Adrenal gland (tissue), 12 donors: ENCODE data around the gene PPP1CC. TPM values are rescaled to one million over a fixed set of nuclear protein-coding genes. Genes with fewer than 3 reads are reported as not detected.
A peak's percentile ranks its signal among the peaks of the same experiment; 100 is the strongest.

Source experiments
- DNase-seq, 7 donors: peaks; one replicate each; pipeline ENCODE4 v3.0.0-alpha.2; 2019 to 2020
- H3K27ac ChIP-seq, 5 donors: fragments of 200-600 bp; sonication (generic) in 4 of 5; 1 replicate in 3 of 5; 2 replicates in 2 of 5; pipeline versions ENCODE4 v1.5.1 to v1.8.0; 2016 to 2020; ENCODE audit warnings: mild to moderate bottlenecking in 1 of 5
- H3K27me3 ChIP-seq: fragments of 200-600 bp; 2 replicates; pipeline ENCODE4 v1.8.0; 2021
- H3K36me3 ChIP-seq, 2 donors: fragments of 200-600 bp; replicated peaks in 1 of 2; 1 replicate in 1 of 2; 2 replicates in 1 of 2; pipeline versions ENCODE4 v1.5.1 to v1.8.0; 2018 to 2022
- H3K4me1 ChIP-seq, 2 donors: fragments of 200-600 bp; replicated peaks in 1 of 2; 1 replicate in 1 of 2; 2 replicates in 1 of 2; pipeline versions ENCODE4 v1.5.1 to v1.8.0; 2018 to 2021
- H3K4me3 ChIP-seq, 4 donors: fragments of 200-600 bp; sonication (generic) in 3 of 4; one replicate each; pipeline ENCODE4 v1.5.1; 2016 to 2018
- H3K9me3 ChIP-seq, 3 donors: fragments of 200-600 bp; sonication (generic) in 1 of 3; replicated peaks in 1 of 3; 1 replicate in 2 of 3; 2 replicates in 1 of 3; pipeline versions ENCODE4 v1.5.1 to v1.8.0; 2016 to 2021
- POLR2A ChIP-seq, 2 donors: fragments of 450-650 bp; IDR thresholded peaks; one replicate each; pipeline ENCODE4 v1.6.1; 2017; ENCODE audit warnings: antibody characterized with exemption in 2 of 2, mild to moderate bottlenecking in 2 of 2, moderate library complexity in 1 of 2
- WGBS, 4 donors: extraction: QIAGEN DNeasy Blood & Tissue Kit in 2 of 4; methylation state at CpG; one replicate each; pipeline versions ENCODE4 v1.1.5 to v1.1.7; 2013 to 2017; 5-methylcytosine and 5-hydroxymethylcytosine counted together
- intact Hi-C, 2 donors: fragments of 100-400 bp; cut with DNase I; formaldehyde crosslinking; loops; one replicate each; pipeline versions ENCODE4 v1.14.1 to v1.15.0; 2022 to 2023
- polyA plus RNA-seq, 3 donors: library from polyadenylated mRNA; stranded (reverse); fragments of 200-250 nt in 2 of 3; fragments of 350-450 nt in 1 of 3; fragmentation: Illumina TruSeq in 1 of 3; extraction: RNeasy Lipid Tissue Mini Kit (QIAGEN cat#74804) in 1 of 3; gene quantifications; one replicate each; pipeline ENCODE4 v1.2.3, GENCODE V29; 2013 to 2014
- total RNA-seq, 9 donors: library from RNA; depleted of rRNA in 4 of 9; stranded (reverse); fragments of >200 nt in 4 of 9; fragments of 120-200 nt in 1 of 9; fragmentation: NEBNext Ultra II Directional in 1 of 9; extraction: Animal tissue kit (Norgen Biotek cat#: 25700) in 1 of 9; gene quantifications; one replicate each; pipeline versions ENCODE4 v1.1.0 to v1.2.4, GENCODE V29; 2013 to 2023
- TF ChIP-seq, protein P1 (sequence below), 6 experiments: fragments of 450-650 bp in 4 of 6; fragments of 200-600 bp in 2 of 6; sonication (generic) in 1 of 6; IDR thresholded peaks; 1 replicate in 5 of 6; 2 replicates in 1 of 6; pipeline versions ENCODE4 v1.5.1 to v1.8.0; 2016 to 2021; ENCODE audit warnings: antibody characterized with exemption in 6 of 6, mild to moderate bottlenecking in 2 of 6, moderate library complexity in 1 of 6
- donor health status: healthy with polysubstance abuse.
- donor health status: Bipolar disorder and iron deficiency.
- donor health status: DM: yes; HTN: yes; CAD: no.
- donor health status: DM: no; HTN: no; CAD: no.
- donor health status: DM: no; HTN: no; CAD: no.
- donor health status: DM: yes; HTN: yes; CAD: no.

PPP1CC gene
- total and polyA plus RNA-seq, 12 donors: 53.7 to 182 (median 137) TPM

DNA sequence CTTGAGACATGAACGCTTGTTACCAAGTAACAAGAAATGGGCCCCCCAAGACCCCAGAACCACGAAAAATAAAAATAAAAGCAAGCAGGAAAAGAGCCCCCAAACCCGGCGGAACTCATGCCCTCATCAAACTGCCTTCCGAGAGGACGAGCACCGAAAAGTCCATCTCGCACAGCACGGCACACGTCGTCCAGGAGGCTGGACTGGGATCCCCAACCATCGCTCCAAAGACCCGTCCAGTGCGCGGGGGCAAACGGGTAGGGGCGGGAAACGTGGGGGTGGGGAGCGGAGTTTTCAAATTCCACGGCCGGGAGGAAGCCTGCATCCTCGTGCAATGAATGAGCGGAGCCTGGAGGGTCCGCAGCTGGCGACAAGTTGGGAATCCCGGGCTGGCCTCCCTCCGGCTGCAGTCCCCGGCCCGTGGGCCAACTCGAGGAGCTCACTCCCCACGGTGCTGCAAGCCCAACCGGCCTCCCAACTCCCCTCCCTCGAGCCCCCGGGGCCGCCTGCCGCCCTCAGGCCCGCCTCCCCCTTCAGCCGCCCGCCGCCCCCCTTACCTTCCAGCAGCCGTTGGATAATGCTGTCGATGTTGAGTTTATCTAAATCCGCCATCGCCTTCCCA is 484 bp downstream of the PPP1CC start:
- no peaks in the 10 kb centered on the region for H3K36me3 ChIP-seq
- TF ChIP-seq POLR2A (IDR thresholded peaks at IDR 0.05): no peak
- TF ChIP-seq, protein P1, sequence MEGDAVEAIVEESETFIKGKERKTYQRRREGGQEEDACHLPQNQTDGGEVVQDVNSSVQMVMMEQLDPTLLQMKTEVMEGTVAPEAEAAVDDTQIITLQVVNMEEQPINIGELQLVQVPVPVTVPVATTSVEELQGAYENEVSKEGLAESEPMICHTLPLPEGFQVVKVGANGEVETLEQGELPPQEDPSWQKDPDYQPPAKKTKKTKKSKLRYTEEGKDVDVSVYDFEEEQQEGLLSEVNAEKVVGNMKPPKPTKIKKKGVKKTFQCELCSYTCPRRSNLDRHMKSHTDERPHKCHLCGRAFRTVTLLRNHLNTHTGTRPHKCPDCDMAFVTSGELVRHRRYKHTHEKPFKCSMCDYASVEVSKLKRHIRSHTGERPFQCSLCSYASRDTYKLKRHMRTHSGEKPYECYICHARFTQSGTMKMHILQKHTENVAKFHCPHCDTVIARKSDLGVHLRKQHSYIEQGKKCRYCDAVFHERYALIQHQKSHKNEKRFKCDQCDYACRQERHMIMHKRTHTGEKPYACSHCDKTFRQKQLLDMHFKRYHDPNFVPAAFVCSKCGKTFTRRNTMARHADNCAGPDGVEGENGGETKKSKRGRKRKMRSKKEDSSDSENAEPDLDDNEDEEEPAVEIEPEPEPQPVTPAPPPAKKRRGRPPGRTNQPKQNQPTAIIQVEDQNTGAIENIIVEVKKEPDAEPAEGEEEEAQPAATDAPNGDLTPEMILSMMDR (IDR thresholded peaks at IDR 0.05): no peak
- peak overlapping the region in 4 of 5 donors; percentile 83 to 93 (median 89) for H3K27ac ChIP-seq
- peaks cover 37 to 58% of the 10 kb centered on the region in 2 donors for H3K4me1 ChIP-seq
- no peaks in the 10 kb centered on the region for H3K9me3 ChIP-seq
- intact Hi-C loops: no loop called here
- peak overlapping the region; percentile 69 to 99 (median 80) for H3K4me3 ChIP-seq
- WGBS, 4 donors: 0 to 1% (median 1%) methylated on average over 6 to 44 of the region's 44 CpGs
- DNase-seq: peak in 5 of 7 donors; percentile 18 to 46 (median 42)
- H3K27me3 ChIP-seq: no peaks in the 10 kb centered on the region

DNA sequence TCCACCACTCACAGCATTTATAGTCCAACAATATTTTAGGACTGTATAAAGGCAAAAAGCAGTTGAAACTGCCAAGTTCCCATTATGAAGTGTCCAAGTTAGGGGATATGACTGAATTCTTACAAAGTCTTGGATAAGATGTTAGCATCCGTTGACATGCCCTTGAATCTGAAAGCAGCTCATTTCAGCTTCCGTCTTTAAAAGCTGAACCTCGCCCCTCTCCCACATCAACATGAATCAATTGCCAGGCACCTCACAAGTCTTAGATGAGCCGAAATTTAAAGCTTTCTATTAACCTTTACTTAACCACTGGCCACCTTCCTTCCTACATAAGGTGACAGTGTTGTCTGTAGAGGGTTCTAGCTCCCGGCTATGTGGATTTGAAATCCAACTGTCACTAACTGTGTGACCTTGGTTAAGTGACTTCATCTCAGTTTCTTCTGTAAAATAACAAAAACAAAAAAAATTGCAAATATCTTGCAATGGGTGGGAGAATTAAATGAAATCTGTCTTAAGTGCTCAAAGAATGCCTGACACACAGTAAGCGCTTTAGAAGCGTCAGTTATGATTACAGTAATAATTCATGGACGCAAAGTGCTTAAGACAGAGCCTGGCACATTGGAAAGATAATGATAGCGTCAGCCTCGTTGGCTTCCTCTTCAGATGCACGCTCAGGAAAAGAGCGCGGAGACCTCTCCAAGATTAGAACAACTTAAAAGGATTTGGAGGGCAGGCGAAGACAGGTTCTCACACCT is 1.2 kb downstream of the PPP1CC start:
- WGBS, 4 donors: 0 to 1% (median 0%) methylated on average over 14 of the region's 14 CpGs
- Histone ChIP-seq H3K27ac (peak overlapping the region in 4 of 5 donors; percentile 83 to 93 (median 89)), H3K27me3 (no peaks in the 10 kb centered on the region), H3K4me1 (peaks cover 37 to 60% of the 10 kb centered on the region in 2 donors), H3K4me3 (peak overlapping the region in 3 of 4 donors; percentile 69 to 99 (median 87)), H3K9me3 (no peaks in the 10 kb centered on the region), H3K36me3 (no peaks in the 10 kb centered on the region)
- peak in 1 of 2 donors; percentile 31 for TF ChIP-seq POLR2A (IDR thresholded peaks at IDR 0.05)
- TF ChIP-seq, protein P1 (IDR thresholded peaks at IDR 0.05): no peak
- peak in 5 of 7 donors; percentile 30 to 62 (median 33) for DNase-seq
- intact Hi-C loops: no loop called here

DNA sequence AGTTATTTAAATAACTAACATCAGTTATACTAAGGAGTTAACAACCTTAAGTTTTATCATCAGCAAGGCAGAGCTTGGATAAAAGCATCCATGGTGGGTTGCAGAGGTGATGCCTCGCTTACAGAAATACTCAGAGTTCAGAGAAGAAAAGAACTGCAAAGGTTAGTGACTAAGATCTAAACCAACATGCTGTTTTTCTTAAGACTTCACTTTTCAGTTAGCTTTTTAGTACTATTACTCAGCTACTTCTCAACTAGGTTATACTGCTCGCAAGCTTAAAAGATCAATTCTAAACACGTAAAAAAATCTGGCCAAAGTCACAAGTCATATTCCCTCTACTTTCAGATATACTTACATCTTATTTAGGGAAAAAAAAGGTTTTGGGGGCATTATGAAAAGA is 2.8 kb downstream of the PPP1CC start:
- intact Hi-C loops: no loop called here
- no peaks in the 10 kb centered on the region for H3K9me3 ChIP-seq
- H3K27ac ChIP-seq: no peak overlapping the region
- peaks cover 42 to 60% of the 10 kb centered on the region in 2 donors for H3K4me1 ChIP-seq
- no peak for TF ChIP-seq POLR2A (IDR thresholded peaks at IDR 0.05)
- TF ChIP-seq, protein P1 (IDR thresholded peaks at IDR 0.05): no peak
- WGBS, 4 donors: 68 to 75% (median 71%) methylated on average over 3 of the region's 3 CpGs
- no peak for DNase-seq
- H3K27me3 ChIP-seq: no peaks in the 10 kb centered on the region
- H3K4me3 ChIP-seq: no peak overlapping the region
- H3K36me3 ChIP-seq: no peaks in the 10 kb centered on the region

DNA sequence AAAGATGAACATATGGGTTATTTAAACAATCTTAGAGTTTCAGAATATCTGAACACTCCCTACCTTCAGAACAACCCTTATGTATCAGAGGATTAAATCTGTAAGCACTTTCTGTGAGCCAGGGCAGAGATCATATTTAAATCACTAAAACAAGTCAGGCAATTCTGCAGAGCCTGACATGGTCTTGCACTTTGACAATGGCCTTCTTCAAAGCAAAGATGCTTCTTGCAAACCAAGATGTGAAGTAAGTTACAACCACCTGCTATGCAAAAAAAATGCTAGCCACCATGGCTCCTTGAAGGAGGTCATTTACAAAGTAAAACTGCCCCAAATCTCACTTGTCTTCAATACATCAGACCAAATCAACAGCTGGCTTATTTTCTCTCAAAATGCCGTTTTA is 3.2 kb downstream of the PPP1CC start:
- WGBS, 4 donors: 19 to 30% (median 26%) methylated on average over 1 of the region's 1 CpG
- Histone ChIP-seq H3K36me3 (no peaks in the 10 kb centered on the region), H3K27ac (no peak overlapping the region), H3K27me3 (no peaks in the 10 kb centered on the region), H3K4me1 (peaks cover 40 to 59% of the 10 kb centered on the region in 2 donors), H3K9me3 (no peaks in the 10 kb centered on the region), H3K4me3 (no peak overlapping the region)
- DNase-seq: peak in 1 of 7 donors; percentile 24
- TF ChIP-seq, protein P1 (IDR thresholded peaks at IDR 0.05): no peak
- no peak for TF ChIP-seq POLR2A (IDR thresholded peaks at IDR 0.05)
- intact Hi-C loops: no loop called here
